ENCODE data around the gene ALLC. TPM values are rescaled to one million over a fixed set of nuclear protein-coding genes. Genes with fewer than 3 reads are reported as not detected.
A peak's percentile ranks its signal among the peaks of the same experiment; 100 is the strongest.

Gene ALLC
- total RNA-seq, 4 donors from 2014 or later, result not detected

GRCh38 chr2:3664925-3665324, 6.9 kb downstream of the ALLC start:
- H3K36me3 ChIP-seq, result no peaks in the 10 kb centered on the region
- H3K27me3 ChIP-seq, result peaks cover 0 to 12% (median 0%) of the 10 kb centered on the region in 4 donors
- DNase-seq, result no peak
- H3K27ac ChIP-seq, result no peak overlapping the region
- TF ChIP-seq POLR2A (IDR thresholded peaks at IDR 0.05), result no peak
- TF ChIP-seq, protein P1, sequence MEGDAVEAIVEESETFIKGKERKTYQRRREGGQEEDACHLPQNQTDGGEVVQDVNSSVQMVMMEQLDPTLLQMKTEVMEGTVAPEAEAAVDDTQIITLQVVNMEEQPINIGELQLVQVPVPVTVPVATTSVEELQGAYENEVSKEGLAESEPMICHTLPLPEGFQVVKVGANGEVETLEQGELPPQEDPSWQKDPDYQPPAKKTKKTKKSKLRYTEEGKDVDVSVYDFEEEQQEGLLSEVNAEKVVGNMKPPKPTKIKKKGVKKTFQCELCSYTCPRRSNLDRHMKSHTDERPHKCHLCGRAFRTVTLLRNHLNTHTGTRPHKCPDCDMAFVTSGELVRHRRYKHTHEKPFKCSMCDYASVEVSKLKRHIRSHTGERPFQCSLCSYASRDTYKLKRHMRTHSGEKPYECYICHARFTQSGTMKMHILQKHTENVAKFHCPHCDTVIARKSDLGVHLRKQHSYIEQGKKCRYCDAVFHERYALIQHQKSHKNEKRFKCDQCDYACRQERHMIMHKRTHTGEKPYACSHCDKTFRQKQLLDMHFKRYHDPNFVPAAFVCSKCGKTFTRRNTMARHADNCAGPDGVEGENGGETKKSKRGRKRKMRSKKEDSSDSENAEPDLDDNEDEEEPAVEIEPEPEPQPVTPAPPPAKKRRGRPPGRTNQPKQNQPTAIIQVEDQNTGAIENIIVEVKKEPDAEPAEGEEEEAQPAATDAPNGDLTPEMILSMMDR (IDR thresholded peaks at IDR 0.05), result no peak
- WGBS, 2 donors, result 25 to 35% methylated on average over 8 of the region's 8 CpGs
- intact Hi-C loops (cut with DNase I), result no loop called here
- no peak overlapping the region for H3K4me3 ChIP-seq
- H3K4me1 ChIP-seq, result peaks cover 0 to 14% (median 0%) of the 10 kb centered on the region in 3 donors
- no peaks in the 10 kb centered on the region for H3K9me3 ChIP-seq

DNA sequence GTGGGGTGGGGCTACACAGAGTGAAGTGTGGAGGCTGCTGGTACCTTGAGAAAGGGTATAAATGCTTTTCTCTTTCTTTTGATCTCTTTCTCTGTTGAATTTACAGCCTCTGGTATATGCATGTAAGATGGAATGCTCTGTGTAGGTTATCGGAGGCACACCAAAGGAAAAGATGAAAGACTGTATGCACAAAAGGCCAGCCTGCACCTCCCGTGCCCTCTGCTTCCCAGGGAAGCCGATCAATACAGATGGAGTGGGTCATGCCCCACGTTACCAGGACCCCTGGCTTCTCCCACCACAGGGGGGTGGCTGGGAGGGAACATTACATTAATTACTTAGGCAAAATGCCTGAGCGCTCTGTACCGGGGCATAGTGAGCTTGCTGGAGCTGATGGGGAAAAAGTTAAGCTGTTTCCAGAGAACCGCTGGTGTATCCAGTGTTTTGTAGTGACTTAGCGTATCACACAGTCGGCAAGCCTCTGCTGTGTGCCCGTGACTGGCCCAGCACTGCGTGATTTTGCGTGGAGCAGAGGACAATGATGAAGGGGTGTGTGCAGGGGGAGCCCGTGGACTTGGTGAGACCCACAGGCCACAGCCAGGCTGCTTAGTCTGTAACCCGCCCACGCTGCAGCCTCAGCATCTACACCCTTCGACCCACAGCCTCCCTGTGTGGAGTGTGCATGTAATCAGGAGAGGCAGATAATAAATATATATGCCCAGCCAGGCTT, 8.0 kb downstream of the ALLC start:
- Histone ChIP-seq H3K27ac (no peak overlapping the region), H3K4me3 (no peak overlapping the region), H3K27me3 (peaks cover 0 to 16% (median 0%) of the 10 kb centered on the region in 4 donors), H3K36me3 (no peaks in the 10 kb centered on the region), H3K4me1 (peaks cover 0 to 12% (median 0%) of the 10 kb centered on the region in 3 donors), H3K9me3 (no peaks in the 10 kb centered on the region)
- 81 to 84% methylated on average over 16 of the region's 16 CpGs for whole genome bisulfite sequencing, 2 donors
- DNase-seq, result no peak
- intact Hi-C loops (cut with DNase I), result no loop called here
- TF ChIP-seq, protein P1 (IDR thresholded peaks at IDR 0.05), result no peak
- no peak for TF ChIP-seq POLR2A (IDR thresholded peaks at IDR 0.05)

DNA sequence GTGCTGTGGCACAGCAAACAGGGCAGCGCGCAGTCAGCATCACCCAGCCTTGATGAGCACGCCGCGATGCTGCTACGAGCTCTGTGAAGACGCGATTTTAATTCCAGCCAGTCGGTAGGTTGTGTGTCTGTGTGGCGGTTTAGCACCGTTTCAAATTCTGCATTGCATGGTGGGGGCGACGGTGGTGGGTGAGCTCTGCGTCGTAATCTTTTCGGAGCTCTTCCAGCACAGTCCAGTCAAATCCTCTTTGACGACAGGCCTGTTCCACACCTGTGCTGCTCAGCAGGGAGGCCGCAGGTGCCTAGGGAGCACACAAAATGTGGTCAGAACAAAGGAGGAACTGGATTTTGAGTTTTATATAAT, 8.6 kb downstream of the ALLC start:
- H3K4me1 ChIP-seq, result peaks cover 0 to 12% (median 0%) of the 10 kb centered on the region in 3 donors
- H3K36me3 ChIP-seq, result no peaks in the 10 kb centered on the region
- H3K27me3 ChIP-seq, result peaks cover 0 to 16% (median 0%) of the 10 kb centered on the region in 4 donors
- no peak overlapping the region for H3K4me3 ChIP-seq
- no peak for DNase-seq
- intact Hi-C loops (cut with DNase I), result no loop called here
- H3K9me3 ChIP-seq, result no peaks in the 10 kb centered on the region
- TF ChIP-seq, protein P1 (IDR thresholded peaks at IDR 0.05), result no peak
- no peak for TF ChIP-seq POLR2A (IDR thresholded peaks at IDR 0.05)
- H3K27ac ChIP-seq, result no peak overlapping the region
- 92% methylated on average over 13 to 17 of the region's 18 CpGs for WGBS, 2 donors

- Histone ChIP-seq H3K36me3 (no peaks in the 10 kb centered on the region), H3K27me3 (peaks cover 0 to 16% (median 0%) of the 10 kb centered on the region in 4 donors), H3K27ac (no peak overlapping the region), H3K9me3 (no peaks in the 10 kb centered on the region), H3K4me1 (peaks cover 0 to 12% (median 0%) of the 10 kb centered on the region in 3 donors), H3K4me3 (peak overlapping the region in 1 of 4 donors; percentile 19)
- DNase-seq, result no peak
- 42 to 45% methylated on average over 17 to 21 of the region's 23 CpGs for WGBS, 2 donors
- intact Hi-C loops (cut with DNase I), result no loop called here
- TF ChIP-seq, protein P1 (IDR thresholded peaks at IDR 0.05), result no peak
- TF ChIP-seq POLR2A (IDR thresholded peaks at IDR 0.05), result no peak
Measured at GRCh38 chr2:3667151-3667631, 9.2 kb downstream of the ALLC start.

DNA sequence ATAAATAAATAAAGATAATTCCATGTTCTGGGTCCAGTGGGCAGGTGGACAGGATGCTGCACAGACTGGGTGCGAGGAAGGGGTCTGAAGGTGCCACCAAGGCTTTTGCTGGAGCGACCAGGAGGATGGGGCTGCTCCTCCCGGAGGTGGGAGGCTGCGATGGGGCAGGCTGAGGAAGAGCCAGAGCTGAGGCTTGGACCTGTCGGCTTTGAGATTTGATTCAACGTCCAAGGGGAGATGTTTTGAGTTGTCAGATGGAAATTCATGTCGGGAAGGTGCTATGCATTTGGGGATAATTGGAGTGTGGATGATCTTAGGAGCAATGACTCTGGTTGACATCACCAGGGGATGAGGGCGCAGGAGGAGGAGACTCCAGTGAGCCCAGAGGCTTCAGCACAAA, 11.7 kb downstream of the ALLC start:
- no peak overlapping the region for H3K27ac ChIP-seq
- WGBS, 2 donors, result 77 to 85% methylated on average over 8 of the region's 8 CpGs
- TF ChIP-seq, protein P1 (IDR thresholded peaks at IDR 0.05), result no peak
- no peak for TF ChIP-seq POLR2A (IDR thresholded peaks at IDR 0.05)
- H3K4me1 ChIP-seq, result peaks cover 0 to 6% (median 0%) of the 10 kb centered on the region in 3 donors
- peaks cover 0 to 22% (median 0%) of the 10 kb centered on the region in 4 donors for H3K27me3 ChIP-seq
- no peak overlapping the region for H3K4me3 ChIP-seq
- no peaks in the 10 kb centered on the region for H3K36me3 ChIP-seq
- intact Hi-C loops (cut with DNase I), result no loop called here
- no peaks in the 10 kb centered on the region for H3K9me3 ChIP-seq
- DNase-seq, result no peak
